NCI-H1092 treated with DMSO at 0.1 percent for 48 hours (cell line): ENCODE data around the gene RAB3C.

Experiments
- DNase-seq: peaks from one replicate; lab custom pipeline; 2025; lab: John Stamatoyannopoulos, UW

RAB3C gene

GRCh38 chr5:58827463-58827862 lies 244.6 kb downstream of the RAB3C start:
- DNase-seq = no peak

- DNase-seq = no peak
Observed at GRCh38 chr5:58828258-58828657, 245.4 kb downstream of the RAB3C start.

- no peak for DNase-seq
Observed at GRCh38 chr5:58834242-58835225, 251.7 kb downstream of the RAB3C start.

GRCh38 chr5:58836351-58836750 lies 253.5 kb downstream of the RAB3C start:
- DNase-seq = no peak

- DNase-seq = no peak
Observed at GRCh38 chr5:58838729-58839128, 255.9 kb downstream of the RAB3C start.

- no peak for DNase-seq
Observed at GRCh38 chr5:58842852-58843251, 260.0 kb downstream of the RAB3C start.

GRCh38 chr5:58844395-58844794 lies 261.5 kb downstream of the RAB3C start:
- DNase-seq = no peak

- DNase-seq = no peak
Observed at GRCh38 chr5:58847041-58847440, 264.2 kb downstream of the RAB3C start.

GRCh38 chr5:58849223-58849622 lies 266.3 kb downstream of the RAB3C start:
- DNase-seq = no peak

- DNase-seq = peak; percentile 40
Observed at GRCh38 chr5:58849921-58850667, 267.2 kb downstream of the RAB3C start.

GRCh38 chr5:58851153-58851552 lies 268.3 kb downstream of the RAB3C start:
- no peak for DNase-seq

- no peak for DNase-seq
Observed at GRCh38 chr5:58851571-58851970, 268.7 kb downstream of the RAB3C start.

- DNase-seq = no peak
Observed at GRCh38 chr5:58852566-58852965, 269.7 kb downstream of the RAB3C start.

GRCh38 chr5:58854441-58854840 lies 271.6 kb downstream of the RAB3C start:
- no peak for DNase-seq

GRCh38 chr5:58855851-58856739 lies 273.2 kb downstream of the RAB3C start:
- no peak for DNase-seq

GRCh38 chr5:58857609-58858008 lies 274.7 kb downstream of the RAB3C start:
- no peak for DNase-seq

GRCh38 chr5:58860680-58861079 lies 277.8 kb downstream of the RAB3C start:
- no peak for DNase-seq

- no peak for DNase-seq
Observed at GRCh38 chr5:58868931-58869330, 286.1 kb downstream of the RAB3C start.

- DNase-seq = peak; percentile 29
Observed at GRCh38 chr5:58871648-58872242, 288.9 kb downstream of the RAB3C start.

GRCh38 chr5:58872670-58873273 lies 289.9 kb downstream of the RAB3C start:
- DNase-seq = peak; percentile 74

- DNase-seq = no peak
Observed at GRCh38 chr5:58875599-58875998, 292.7 kb downstream of the RAB3C start.
